Lung (tissue), 12 donors: ENCODE data around the gene HAPLN2. TPM values are rescaled to one million over a fixed set of nuclear protein-coding genes. Genes with fewer than 3 reads are reported as not detected.
"Not testable (repeated sequence)": the region's sequence is repeated elsewhere in the genome, so short reads cannot be mapped to it uniquely, and the experiment has no call there.

Experiments used
- ATAC-seq: fragments of 200-7000 bp; cut with Tn5 transposase; one replicate; pipeline ENCODE4 v1.9.1; 2020; ENCODE audit warnings: moderate number of reproducible peaks; ENCODE audit not compliant: insufficient read depth, low FRiP score
- DNase-seq, 3 donors: peaks; one replicate each; pipeline ENCODE4 v3.0.0-alpha.2; 2013 to 2017
- H3K27ac ChIP-seq, 2 donors: one replicate each; pipeline ENCODE4 v1.5.1; 2013; ENCODE audit warnings: mild to moderate bottlenecking in 2 of 2, moderate library complexity in 2 of 2, control low read depth in 1 of 2, inconsistent platforms in 1 of 2, low read depth in 1 of 2, low read length in 1 of 2
- H3K27me3 ChIP-seq, 3 donors: one replicate each; pipeline ENCODE4 v1.5.1; 2013; ENCODE audit warnings: low read length in 2 of 3; ENCODE audit not compliant: control insufficient read depth in 3 of 3, insufficient read depth in 3 of 3
- H3K36me3 ChIP-seq, 4 donors: one replicate each; pipeline ENCODE4 v1.5.1; 2013; ENCODE audit warnings: low read length in 4 of 4, mild to moderate bottlenecking in 1 of 4, moderate library complexity in 1 of 4; ENCODE audit not compliant: control insufficient read depth in 4 of 4, insufficient read depth in 4 of 4
- H3K4me1 ChIP-seq, 5 donors: one replicate each; pipeline ENCODE4 v1.5.1; 2013; ENCODE audit warnings: low read length in 5 of 5, mild to moderate bottlenecking in 2 of 5, moderate library complexity in 1 of 5; ENCODE audit not compliant: control insufficient read depth in 5 of 5, insufficient read depth in 5 of 5
- H3K4me3 ChIP-seq: one replicate; pipeline ENCODE4 v1.5.1; 2013; ENCODE audit warnings: mild to moderate bottlenecking, control low read depth, moderate library complexity
- H3K9ac ChIP-seq, 2 donors: one replicate each; pipeline ENCODE4 v1.5.1; 2013; ENCODE audit warnings: low read length in 2 of 2, control low read depth in 1 of 2; ENCODE audit not compliant: insufficient read depth in 1 of 2
- H3K9me3 ChIP-seq, 4 donors: one replicate each; pipeline ENCODE4 v1.5.1; 2013; ENCODE audit warnings: low read length in 3 of 4, mild to moderate bottlenecking in 1 of 4, moderate library complexity in 1 of 4; ENCODE audit not compliant: control insufficient read depth in 4 of 4, insufficient read depth in 3 of 4
- CTCF ChIP-seq: IDR thresholded peaks from 2 replicates; pipeline ENCODE4 v1.5.1; 2012; ENCODE audit warnings: mild to moderate bottlenecking; ENCODE audit errors: control extremely low read depth, extremely low read depth
- WGBS, 2 donors: extraction: QIAGEN DNeasy Blood & Tissue Kit; methylation state at CpG; one replicate each; pipeline ENCODE4 v1.1.7; 2013; 5-methylcytosine and 5-hydroxymethylcytosine counted together
- polyA plus RNA-seq, 2 donors: library from polyadenylated mRNA; stranded (reverse); fragments of 200-250 nt; gene quantifications; one replicate each; pipeline ENCODE4 v1.2.1, GENCODE V29; 2013
- total RNA-seq, 2 donors: library from RNA; depleted of rRNA in 1 of 2; stranded (reverse); fragments of >200 nt in 1 of 2; gene quantifications; one replicate each; pipeline ENCODE4 v1.2.1, GENCODE V29; 2014 to 2021
- donor health status: control.
- donor health status: control.
- donor health status: Bipolar disorder and iron deficiency.
- donor health status: healthy.
- donor health status: DM: yes; HTN: yes; CAD: no.

HAPLN2 gene
- total and polyA plus RNA-seq, 4 donors, result 0.18 to 0.31 (median 0.24) TPM; not detected in 1

GRCh38 chr1:156601122-156601830 is 17.9 kb upstream of the HAPLN2 start, which contains the start of gene GPATCH4:
Gene GPATCH4, minus strand, starts transcription at chr1:156601479.
- ATAC-seq (peak; percentile 83), DNase-seq (peak; percentile 84 to 89 (median 87))
- Histone ChIP-seq H3K36me3 (peaks cover 3 to 14% (median 10%) of the 10 kb centered on the region in 4 donors), H3K27me3 (no peaks in the 10 kb centered on the region), H3K27ac (peak within 1 kb of the TSS; percentile 34 to 63), H3K4me1 (peaks cover 3 to 10% (median 6%) of the 10 kb centered on the region in 5 donors), H3K4me3 (peak within 1 kb of the TSS; percentile 75), H3K9ac (peak within 1 kb of the TSS; percentile 31 to 73), H3K9me3 (no peaks in the 10 kb centered on the region)
- no peak for TF ChIP-seq CTCF
- WGBS, 2 donors, result 0 to 1% methylated on average over 35 of the region's 35 CpGs

- no peaks in the 10 kb centered on the region for H3K9me3 ChIP-seq
- no peak for TF ChIP-seq CTCF
Observed at GRCh38 chr1:156601892-156602291, 17.3 kb upstream of the HAPLN2 start.

GRCh38 chr1:156602557-156602993 is 16.6 kb upstream of the HAPLN2 start:
- peaks cover 3 to 10% (median 6%) of the 10 kb centered on the region in 5 donors for H3K4me1 ChIP-seq
- H3K9ac ChIP-seq, result no peak overlapping the region
- 36 to 47% methylated on average over 9 to 10 of the region's 10 CpGs for WGBS, 2 donors
- no peak overlapping the region for H3K27ac ChIP-seq
- no peak for ATAC-seq
- no peaks in the 10 kb centered on the region for H3K9me3 ChIP-seq
- DNase-seq, result no peak
- no peaks in the 10 kb centered on the region for H3K27me3 ChIP-seq
- no peak overlapping the region for H3K4me3 ChIP-seq
- no peak for TF ChIP-seq CTCF
- peaks cover 3 to 10% (median 5%) of the 10 kb centered on the region in 4 donors for H3K36me3 ChIP-seq

More at GRCh38 chr1:156601892-156602291, 17.3 kb upstream of the HAPLN2 start:
- Histone ChIP-seq H3K36me3 (peaks cover 3 to 11% (median 9%) of the 10 kb centered on the region in 4 donors), H3K9ac (peak overlapping the region; percentile 31 to 73), H3K4me1 (peaks cover 3 to 10% (median 6%) of the 10 kb centered on the region in 5 donors), H3K27me3 (no peaks in the 10 kb centered on the region), H3K27ac (peak overlapping the region in 1 of 2 donors; percentile 63), H3K4me3 (no peak overlapping the region)
- 77 to 79% methylated on average over 12 of the region's 12 CpGs for WGBS, 2 donors
- ATAC-seq (no peak), DNase-seq (no peak)

GRCh38 chr1:156607344-156607743 is 11.9 kb upstream of the HAPLN2 start:
- 81 to 93% methylated on average over 4 of the region's 4 CpGs for WGBS, 2 donors
- H3K9ac ChIP-seq, DNase-seq, H3K27me3 ChIP-seq, ATAC-seq, H3K36me3 ChIP-seq, H3K4me1 ChIP-seq, H3K27ac ChIP-seq, H3K9me3 ChIP-seq, H3K4me3 ChIP-seq: not testable (repeated sequence)
